ENCODE measurements around the gene ZNF780B.
A peak's percentile ranks its signal among the peaks of the same experiment; 100 is the strongest.
"Not testable (repeated sequence)": the region's sequence is repeated elsewhere in the genome, so short reads cannot be mapped to it uniquely, and the experiment has no call there.

ZNF780B gene

GRCh38 chr19:40055832-40056504 is at the start of gene ZNF780B:
TSS of gene ZNF780B (minus strand) at chr19:40056231. CDS start at chr19:40050332, 5,899 bp downstream.
- DNase-seq (ENCODE audit: low read depth in 2 of 2): peak; percentile 35 to 57

DNA sequence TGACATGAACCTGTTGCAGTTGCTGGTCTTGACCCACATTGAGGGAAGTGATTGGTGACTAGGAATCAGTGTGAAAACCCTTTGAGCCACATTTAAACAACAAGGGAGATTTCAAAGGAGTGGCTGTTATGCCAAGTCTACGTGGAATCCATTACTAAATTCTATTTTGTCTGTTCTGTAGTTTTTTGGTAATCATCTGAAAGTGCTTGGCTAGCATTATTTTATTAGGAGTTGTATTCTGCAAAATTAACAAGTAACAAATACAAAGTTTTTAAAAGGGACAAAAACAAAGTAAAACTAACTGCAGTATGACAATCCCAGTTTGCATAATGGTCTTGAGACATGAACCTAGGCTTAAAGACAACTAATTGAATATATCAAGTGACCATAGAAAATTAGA is 48.7 kb upstream of the ZNF780B start:
- DNase-seq (ENCODE audit: low read depth in 2 of 2): no peak

DNA sequence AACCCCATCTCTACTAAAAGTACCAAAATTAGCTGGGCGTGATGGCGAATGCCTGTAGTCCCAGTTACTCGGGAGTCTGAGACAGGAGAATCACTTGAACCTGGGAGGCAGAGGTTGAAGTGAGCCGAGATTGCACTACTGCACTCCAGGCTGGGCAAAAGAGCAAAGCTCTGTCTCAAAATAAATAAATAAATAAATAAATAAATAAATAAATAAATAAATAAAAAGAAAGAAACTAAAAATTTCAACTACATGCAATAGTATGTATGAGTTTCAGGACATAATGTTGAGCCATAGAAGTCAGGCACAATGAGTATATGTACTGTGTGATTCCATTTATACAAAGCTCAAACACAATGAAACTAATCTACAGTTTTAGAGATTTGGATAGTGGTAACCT is 47.6 kb upstream of the ZNF780B start:
- no peak for DNase-seq (ENCODE audit: low read depth in 2 of 2)

DNA sequence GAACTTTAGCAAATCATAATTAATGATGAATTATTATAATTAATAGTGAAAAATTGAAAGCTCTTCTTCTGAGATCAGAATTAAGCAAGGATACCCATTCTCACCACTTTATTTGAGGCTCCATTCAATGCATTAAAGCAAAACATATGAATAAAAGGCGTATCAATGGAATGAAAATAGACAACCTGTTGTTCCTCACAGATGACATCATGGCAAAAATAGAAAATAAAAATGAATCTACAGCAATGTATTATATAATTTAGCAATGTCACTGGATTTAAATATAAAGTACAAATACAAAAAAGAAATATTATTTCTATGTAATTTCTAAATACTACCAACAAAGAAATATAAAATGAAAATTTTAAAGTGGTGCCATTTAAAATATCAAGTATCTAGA is 45.8 kb upstream of the ZNF780B start:
- DNase-seq (ENCODE audit: low read depth in 2 of 2): no peak

DNA sequence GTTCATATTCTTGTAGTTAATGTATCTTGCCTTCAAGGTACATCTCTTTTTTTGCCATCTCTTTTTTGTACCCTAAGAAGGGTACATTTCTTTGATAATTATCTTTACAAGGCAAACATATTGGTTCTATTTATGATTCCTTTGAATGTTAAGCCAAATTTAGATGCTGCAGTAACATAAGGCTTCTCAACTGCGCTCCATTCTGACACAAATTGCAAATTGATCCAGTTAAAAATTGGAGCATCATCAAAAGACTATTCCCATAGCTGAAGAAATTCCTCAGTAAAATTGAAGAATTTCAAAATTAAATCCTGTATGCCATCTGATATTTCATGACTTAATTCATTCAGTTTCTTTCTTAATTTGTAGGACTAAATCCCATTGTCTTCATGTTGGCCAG is 37.4 kb upstream of the ZNF780B start:
- no peak for DNase-seq (ENCODE audit: low read depth in 2 of 2)

DNA sequence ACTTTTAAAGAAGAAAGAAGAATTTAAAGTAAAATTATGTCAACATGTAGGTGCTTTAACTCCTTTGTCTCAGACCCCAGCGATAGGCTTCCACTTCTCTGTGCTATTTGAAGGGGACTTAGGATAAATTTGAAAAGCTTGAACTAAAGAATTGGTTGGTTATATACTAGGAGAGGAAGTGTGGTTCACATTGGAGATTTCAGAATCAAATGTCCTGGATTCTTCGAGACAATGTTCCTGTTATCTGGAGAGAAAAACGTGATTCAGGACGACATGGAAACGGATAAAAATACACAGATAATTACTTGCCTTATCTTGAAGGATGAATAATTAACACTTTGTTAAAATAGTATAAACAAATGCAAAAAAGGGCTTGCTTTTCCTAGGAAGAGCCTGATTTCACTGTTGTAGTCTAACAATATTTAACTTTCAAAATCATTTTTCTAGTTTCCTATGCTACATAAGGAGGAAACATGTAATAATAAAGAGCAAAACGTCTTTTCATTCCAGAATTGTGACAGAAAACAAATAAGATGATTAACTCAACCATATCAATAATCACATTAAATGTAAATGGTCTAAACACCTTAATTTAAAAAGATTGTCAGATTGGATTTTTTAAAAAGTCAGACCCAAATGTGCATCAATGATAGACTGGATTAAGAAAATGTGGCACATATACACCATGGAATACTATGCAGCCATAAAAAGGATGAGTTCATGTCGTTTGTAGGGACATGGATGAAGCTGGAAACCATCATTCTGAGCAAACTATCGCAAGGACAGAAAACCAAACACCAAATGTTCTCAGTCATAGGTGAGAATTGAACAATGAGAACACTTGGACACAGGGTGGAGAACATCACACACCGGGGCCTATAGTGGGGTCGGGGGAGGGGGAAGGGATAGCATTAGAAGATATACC is 35.4 kb upstream of the ZNF780B start:
- no peak for DNase-seq (ENCODE audit: low read depth in 2 of 2)

DNA sequence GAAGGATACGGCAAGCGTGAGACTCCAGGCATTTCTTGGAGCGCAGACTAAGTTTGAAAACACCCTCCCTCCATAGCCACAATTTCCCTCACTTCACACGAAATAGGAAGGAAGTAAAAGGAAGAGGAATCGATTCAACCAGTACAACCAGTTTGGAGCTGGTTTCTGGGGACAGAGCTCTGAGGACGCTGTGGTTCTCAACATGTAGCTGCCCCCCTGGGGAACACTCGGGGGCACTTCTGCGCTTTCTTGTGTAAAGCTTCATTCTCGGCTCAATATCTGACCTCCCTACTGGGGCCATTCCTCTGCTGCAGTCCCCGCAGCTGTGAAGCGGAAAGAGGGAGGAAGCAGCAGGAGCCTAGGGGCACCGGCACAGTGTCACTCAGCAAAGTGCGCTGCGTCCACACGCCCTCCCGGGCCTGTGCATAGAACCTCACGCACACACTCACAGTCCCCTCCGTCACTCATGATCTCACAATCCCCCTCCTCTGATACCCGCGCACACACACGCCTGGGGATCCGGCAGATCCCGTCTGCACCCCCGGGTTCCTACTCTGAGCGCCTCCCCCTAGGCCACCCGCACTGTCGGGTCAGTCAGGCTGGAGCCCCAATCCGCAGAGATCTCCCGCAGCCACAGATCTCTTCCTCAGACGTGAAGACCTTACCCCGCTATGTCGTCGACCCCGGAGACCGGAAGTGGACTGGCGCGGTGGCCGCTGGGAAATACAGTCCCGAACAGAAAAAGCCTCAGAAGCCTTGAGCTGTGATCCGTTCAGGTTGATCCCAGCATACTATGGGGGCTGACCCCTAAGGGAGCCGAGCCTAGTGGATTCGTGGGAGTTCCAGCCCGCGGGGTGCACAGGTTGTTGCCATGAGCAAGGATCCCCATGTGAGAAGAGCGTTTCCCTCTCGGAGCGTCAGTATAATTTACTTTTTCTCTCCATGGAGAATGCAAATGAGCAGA is 34.5 kb upstream of the ZNF780B start, which contains the start of gene ZNF780A:
ZNF780A (minus strand) TSS at position 703 of the 964 bp plus-strand sequence. CDS start 6,190 bp downstream, outside the sequence.
- peak; percentile 51 to 57 for DNase-seq (ENCODE audit: low read depth in 2 of 2)

GRCh38 chr19:40089462-40089861 is 33.4 kb upstream of the ZNF780B start:
- DNase-seq (ENCODE audit: low read depth in 2 of 2): no peak

DNA sequence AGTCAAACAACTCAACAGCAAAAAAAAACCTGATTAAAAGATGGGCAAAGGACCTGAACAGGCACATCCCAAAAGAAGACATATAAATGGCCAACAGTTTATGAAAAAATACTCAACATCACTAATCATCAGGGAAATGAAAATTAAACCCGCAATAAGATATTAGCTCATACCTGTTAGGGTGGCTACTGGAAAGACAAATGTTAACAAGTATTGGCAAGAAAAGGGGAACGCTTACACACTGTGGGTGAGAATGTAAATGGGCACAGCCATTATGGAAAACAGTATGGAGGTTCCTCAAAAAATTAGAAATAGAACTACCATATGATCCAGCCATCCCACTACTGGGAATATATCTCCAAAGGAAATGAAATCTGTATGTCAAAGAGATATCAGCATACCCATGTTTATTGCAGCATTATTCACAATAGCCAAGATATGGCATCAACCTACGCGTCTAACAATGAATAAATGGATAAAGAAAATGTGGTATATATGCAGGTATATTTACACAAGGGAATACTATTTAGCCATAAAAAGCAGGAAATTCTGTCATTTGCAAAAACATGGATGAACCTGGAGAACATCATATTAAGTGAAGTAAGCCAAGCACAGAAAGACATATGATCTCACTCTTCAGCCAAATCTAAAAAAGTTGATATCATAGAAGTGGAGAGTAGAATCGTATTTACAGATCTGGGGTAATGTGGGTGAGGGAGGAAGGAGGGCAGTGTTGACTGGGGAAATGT is 32.4 kb upstream of the ZNF780B start:
- no peak for DNase-seq (ENCODE audit: low read depth in 2 of 2)

- no peak for DNase-seq (ENCODE audit: low read depth in 2 of 2)
These were observed 28.9 kb upstream of the ZNF780B start for GRCh38 chr19:40084948-40085347.

DNA sequence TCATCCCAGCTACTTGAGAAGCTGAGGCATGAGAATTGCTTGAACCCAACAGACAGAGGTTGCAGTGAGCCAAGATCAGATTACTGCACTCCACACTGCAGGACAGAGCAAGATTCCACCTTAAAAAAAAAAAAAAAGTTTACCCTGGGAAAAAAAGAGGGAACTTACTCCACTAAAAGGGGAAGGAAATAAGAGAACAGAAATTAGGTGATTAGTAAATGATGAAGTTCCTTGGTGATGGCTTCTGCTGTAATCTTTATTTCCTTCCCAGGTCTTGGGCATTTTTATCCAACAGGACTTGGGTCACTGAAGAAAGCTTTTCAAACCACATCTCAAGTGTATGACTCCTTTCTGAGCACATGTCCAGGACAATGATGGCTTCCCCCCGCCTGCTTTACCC is 25.4 kb upstream of the ZNF780B start:
- no peak for DNase-seq (ENCODE audit: low read depth in 2 of 2)

GRCh38 chr19:40080289-40080688 is 24.3 kb upstream of the ZNF780B start:
- DNase-seq (ENCODE audit: low read depth in 2 of 2): no peak

DNA sequence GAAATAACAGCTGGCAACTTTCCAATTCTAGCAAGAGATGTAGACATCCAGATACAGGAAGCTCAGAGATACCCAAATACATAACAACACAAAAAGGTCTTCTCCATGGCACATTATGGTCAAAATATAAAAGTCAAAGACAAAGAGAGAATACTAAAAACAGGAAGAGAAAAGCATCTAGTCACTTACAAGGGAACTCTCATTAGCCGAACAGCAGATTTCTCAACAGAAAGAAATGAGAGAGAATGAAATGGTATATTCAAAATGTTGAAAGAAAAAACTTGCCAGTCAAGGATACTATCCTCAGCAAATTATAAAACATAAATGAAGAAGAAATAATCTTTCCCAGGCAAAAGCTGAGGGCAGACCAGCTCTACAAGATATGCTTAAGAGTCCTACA is 22.3 kb upstream of the ZNF780B start:
- DNase-seq (ENCODE audit: low read depth in 2 of 2): no peak

DNA sequence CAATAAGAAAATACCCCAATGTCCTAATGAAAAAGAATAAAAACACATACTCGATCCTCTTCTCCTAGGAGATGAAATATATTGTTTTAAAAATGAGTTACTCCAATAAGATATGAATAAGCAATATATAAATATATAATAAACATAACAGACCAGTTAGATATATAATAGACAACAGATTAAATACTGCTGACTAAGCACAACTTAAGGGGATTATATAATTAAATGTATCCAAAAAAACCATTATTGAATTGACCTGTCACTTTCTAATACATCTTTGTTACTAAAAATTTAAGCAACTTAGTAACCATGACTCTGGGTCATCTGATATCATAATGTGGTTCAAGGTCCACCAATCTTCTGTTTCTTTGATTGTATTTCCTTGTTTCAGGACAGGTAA is 14.0 kb upstream of the ZNF780B start:
- no peak for DNase-seq (ENCODE audit: low read depth in 2 of 2)

DNA sequence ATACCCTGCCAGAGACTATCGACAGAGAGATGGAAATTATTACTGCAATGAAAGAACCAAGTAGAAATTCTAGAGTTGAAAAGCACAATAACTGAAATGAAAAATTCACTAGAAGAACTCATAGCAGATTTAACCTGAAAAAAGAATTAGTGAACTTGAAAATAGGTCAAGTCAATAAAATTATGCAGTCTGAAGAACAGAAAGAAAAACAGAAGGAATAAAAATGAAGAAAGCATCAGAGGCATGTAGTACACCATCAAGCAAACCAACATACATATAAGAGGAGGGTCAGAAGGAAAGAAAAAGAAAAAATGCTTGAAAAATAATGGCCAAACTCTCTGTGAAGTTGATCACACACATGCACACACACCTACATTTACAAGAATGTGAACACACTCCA is 3.6 kb upstream of the ZNF780B start:
- no peak for DNase-seq (ENCODE audit: low read depth in 2 of 2)

GRCh38 chr19:40057166-40057565 is 1.1 kb upstream of the ZNF780B start:
- DNase-seq (ENCODE audit: low read depth in 2 of 2): no peak

GRCh38 chr19:40056505-40056904 is 474 bp upstream of the ZNF780B start:
- DNase-seq (ENCODE audit: low read depth in 2 of 2): no peak

DNA sequence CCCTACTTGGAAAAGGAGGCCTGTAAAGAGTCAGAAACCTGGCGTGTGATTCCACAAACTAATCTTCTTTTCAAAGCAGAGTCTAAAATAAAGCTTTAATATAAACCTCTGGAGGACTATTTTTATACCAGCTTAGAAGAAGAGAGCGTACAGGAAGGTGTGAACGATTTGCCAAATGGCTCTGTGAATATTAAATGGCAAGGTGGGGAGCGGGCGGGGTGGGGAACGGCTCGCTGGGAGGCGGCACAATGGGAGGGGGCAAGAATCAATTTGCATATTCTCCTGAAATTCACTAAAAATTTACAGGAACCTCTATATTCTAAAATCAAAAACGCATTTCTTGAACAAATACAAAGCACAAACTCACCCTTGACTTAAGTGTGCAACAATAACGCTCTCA is 982 bp downstream of the ZNF780B start:
- no peak for DNase-seq (ENCODE audit: low read depth in 2 of 2)

- no peak for DNase-seq (ENCODE audit: low read depth in 2 of 2)
These were observed 1.4 kb downstream of the ZNF780B start for GRCh38 chr19:40054632-40055031.

DNA sequence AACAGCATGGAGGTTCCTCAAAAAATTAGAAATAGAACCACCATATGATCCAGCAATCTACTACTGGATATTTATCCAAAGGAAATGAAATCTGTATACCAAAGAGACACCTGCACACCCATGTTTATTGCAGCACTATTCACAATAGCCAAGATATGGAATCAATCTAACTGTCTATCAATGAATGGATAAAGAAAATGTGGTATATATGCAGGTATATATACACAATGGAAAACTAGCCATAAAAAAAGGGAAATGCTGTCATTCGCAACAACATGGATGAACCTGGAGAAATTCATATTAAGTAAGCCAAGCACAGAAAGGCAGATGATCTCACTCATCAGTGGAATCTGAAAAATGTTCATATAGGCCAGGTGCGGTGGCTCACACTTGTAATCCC is 2.5 kb downstream of the ZNF780B start:
- DNase-seq (ENCODE audit: low read depth in 2 of 2): no peak

DNA sequence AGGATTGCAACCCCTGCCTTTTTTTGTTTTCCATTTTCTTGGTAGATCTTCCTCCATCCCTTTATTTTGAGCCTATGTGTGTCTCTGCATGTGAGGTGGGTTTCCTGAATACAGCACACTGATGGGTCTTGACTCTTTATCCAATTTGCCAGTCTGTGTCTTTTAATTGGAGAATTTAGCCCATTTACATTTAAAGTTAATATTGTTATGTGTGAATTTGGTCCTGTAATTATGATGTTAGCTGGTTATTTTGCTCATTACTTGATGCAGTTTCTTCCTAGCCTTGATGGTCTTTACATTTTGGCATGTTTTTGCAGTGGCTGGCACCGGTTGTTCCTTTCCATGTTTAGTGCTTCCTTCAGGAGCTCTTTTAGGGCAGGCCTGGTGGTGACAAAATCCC is 14.3 kb downstream of the ZNF780B start:
- DNase-seq (ENCODE audit: low read depth in 2 of 2): not testable (repeated sequence)

Data from stimulated activated CD8-positive, alpha-beta memory T cell treated with anti-CD3 and anti-CD28 coated beads, Interleukin-15, amount 100 ng/mL, for 4 hours (primary cell).